ENCODE results near the gene SLC6A11. TPM values are rescaled to one million over a fixed set of nuclear protein-coding genes. Genes with fewer than 3 reads are reported as not detected.

SLC6A11 gene
- total RNA-seq, 1 experiment from 2014 or later, result not detected

DNA sequence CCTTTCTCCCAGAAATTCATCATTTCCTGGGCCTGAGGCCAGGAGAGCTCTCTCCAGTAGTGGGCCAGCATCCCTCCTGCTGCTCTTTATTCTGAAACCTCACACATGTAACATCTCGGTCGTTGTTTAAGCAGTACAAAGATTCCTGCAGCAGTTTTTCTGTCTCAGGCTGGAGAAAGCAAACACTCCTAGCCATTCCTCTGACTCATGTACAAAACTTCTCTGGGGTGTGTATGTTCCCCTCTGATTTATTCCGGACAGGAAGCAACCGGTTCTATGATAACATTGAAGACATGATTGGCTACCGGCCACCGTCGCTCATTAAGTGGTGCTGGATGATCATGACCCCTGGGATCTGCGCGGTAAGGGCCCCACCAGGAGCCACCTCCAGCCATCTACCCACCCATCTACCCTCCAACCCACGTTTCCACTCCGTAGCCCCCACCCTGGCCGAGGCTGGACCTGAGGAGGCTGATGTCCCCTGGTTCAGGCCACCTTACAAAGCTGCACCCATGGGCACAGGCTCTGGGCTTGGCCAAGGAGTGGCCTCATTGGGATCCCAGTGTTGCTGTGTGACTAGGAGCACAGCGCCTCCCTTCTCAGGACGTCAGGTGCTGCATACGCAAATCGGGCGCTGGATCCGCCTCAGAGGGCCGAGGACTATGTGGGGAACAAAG, 117.9 kb downstream of the SLC6A11 start:
- CTCF ChIA-PET, result no interaction called here
- H3K27ac Mint-ChIP-seq (ENCODE audit: unreplicated experiment), result no peak overlapping the region

DNA sequence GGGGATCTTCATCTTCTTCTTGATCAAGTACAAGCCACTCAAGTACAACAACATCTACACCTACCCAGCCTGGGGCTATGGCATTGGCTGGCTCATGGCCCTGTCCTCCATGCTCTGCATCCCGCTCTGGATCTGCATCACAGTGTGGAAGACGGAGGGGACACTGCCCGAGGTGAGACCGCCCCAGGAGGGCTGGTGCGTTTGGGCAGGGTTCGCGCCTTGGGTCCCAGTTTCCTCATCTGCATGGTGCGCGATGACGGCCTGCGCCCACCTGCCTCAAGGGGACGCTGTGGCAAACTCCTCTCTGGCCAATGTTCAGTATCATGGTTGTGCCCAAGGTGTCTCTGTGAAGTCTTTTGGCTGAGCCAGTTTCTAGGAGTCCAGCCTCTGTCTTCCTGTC, 119.0 kb downstream of the SLC6A11 start:
- no peak for DNase-seq
- no TSS peak for BruUV-seq (replicated peaks)
- CTCF ChIA-PET, result no interaction called here
- no peak overlapping the region for H3K27ac Mint-ChIP-seq (ENCODE audit: unreplicated experiment)
- intact Hi-C loops (cut with micrococcal nuclease; ENCODE audit: unreplicated experiment), result no loop called here
- H3K27me3 Mint-ChIP-seq (ENCODE audit: unreplicated experiment), result peaks cover 78% of the 10 kb centered on the region
- no peak overlapping the region for H3K4me3 Mint-ChIP-seq (ENCODE audit: low read depth, unreplicated experiment)
- H3K36me3 Mint-ChIP-seq (ENCODE audit: insufficient read depth, unreplicated experiment), result no peaks in the 10 kb centered on the region
- TF ChIP-seq, protein P1, sequence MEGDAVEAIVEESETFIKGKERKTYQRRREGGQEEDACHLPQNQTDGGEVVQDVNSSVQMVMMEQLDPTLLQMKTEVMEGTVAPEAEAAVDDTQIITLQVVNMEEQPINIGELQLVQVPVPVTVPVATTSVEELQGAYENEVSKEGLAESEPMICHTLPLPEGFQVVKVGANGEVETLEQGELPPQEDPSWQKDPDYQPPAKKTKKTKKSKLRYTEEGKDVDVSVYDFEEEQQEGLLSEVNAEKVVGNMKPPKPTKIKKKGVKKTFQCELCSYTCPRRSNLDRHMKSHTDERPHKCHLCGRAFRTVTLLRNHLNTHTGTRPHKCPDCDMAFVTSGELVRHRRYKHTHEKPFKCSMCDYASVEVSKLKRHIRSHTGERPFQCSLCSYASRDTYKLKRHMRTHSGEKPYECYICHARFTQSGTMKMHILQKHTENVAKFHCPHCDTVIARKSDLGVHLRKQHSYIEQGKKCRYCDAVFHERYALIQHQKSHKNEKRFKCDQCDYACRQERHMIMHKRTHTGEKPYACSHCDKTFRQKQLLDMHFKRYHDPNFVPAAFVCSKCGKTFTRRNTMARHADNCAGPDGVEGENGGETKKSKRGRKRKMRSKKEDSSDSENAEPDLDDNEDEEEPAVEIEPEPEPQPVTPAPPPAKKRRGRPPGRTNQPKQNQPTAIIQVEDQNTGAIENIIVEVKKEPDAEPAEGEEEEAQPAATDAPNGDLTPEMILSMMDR (IDR thresholded peaks at IDR 0.05; ENCODE audit: unreplicated experiment), result no peak
- H3K9me3 Mint-ChIP-seq (ENCODE audit: low read depth, unreplicated experiment), result no peaks in the 10 kb centered on the region
- no peaks in the 10 kb centered on the region for H3K4me1 Mint-ChIP-seq (ENCODE audit: low read depth, unreplicated experiment)

More for the DNA sequence above, 117.9 kb downstream of the SLC6A11 start:
- DNase-seq, result no peak
- no peaks in the 10 kb centered on the region for H3K36me3 Mint-ChIP-seq (ENCODE audit: insufficient read depth, unreplicated experiment)
- H3K4me3 Mint-ChIP-seq (ENCODE audit: low read depth, unreplicated experiment), result no peak overlapping the region
- TF ChIP-seq, protein P1 (IDR thresholded peaks at IDR 0.05; ENCODE audit: unreplicated experiment), result no peak
- BruUV-seq (replicated peaks), result no TSS peak
- no peaks in the 10 kb centered on the region for H3K9me3 Mint-ChIP-seq (ENCODE audit: low read depth, unreplicated experiment)
- peaks cover 78% of the 10 kb centered on the region for H3K27me3 Mint-ChIP-seq (ENCODE audit: unreplicated experiment)
- H3K4me1 Mint-ChIP-seq (ENCODE audit: low read depth, unreplicated experiment), result no peaks in the 10 kb centered on the region
- intact Hi-C loops (cut with micrococcal nuclease; ENCODE audit: unreplicated experiment), result no loop called here

GRCh38 chr3:10935846-10936631, 120.0 kb downstream of the SLC6A11 start:
- H3K4me3 Mint-ChIP-seq (ENCODE audit: low read depth, unreplicated experiment), result no peak overlapping the region
- intact Hi-C loops (cut with micrococcal nuclease; ENCODE audit: unreplicated experiment), result no loop called here
- TF ChIP-seq, protein P1 (IDR thresholded peaks at IDR 0.05; ENCODE audit: unreplicated experiment), result no peak
- peaks cover 75% of the 10 kb centered on the region for H3K27me3 Mint-ChIP-seq (ENCODE audit: unreplicated experiment)
- BruUV-seq (replicated peaks), result no TSS peak
- no peaks in the 10 kb centered on the region for H3K4me1 Mint-ChIP-seq (ENCODE audit: low read depth, unreplicated experiment)
- CTCF ChIA-PET, result no interaction called here
- no peaks in the 10 kb centered on the region for H3K9me3 Mint-ChIP-seq (ENCODE audit: low read depth, unreplicated experiment)
- no peak overlapping the region for H3K27ac Mint-ChIP-seq (ENCODE audit: unreplicated experiment)
- no peak for DNase-seq
- H3K36me3 Mint-ChIP-seq (ENCODE audit: insufficient read depth, unreplicated experiment), result no peaks in the 10 kb centered on the region

GRCh38 chr3:10936686-10937085, 120.7 kb downstream of the SLC6A11 start:
- H3K9me3 Mint-ChIP-seq (ENCODE audit: low read depth, unreplicated experiment), result no peaks in the 10 kb centered on the region
- TF ChIP-seq, protein P1 (IDR thresholded peaks at IDR 0.05; ENCODE audit: unreplicated experiment), result no peak
- no peak overlapping the region for H3K4me3 Mint-ChIP-seq (ENCODE audit: low read depth, unreplicated experiment)
- intact Hi-C loops (cut with micrococcal nuclease; ENCODE audit: unreplicated experiment), result no loop called here
- CTCF ChIA-PET, result no interaction called here
- DNase-seq, result no peak
- BruUV-seq (replicated peaks), result no TSS peak
- H3K4me1 Mint-ChIP-seq (ENCODE audit: low read depth, unreplicated experiment), result no peaks in the 10 kb centered on the region
- H3K36me3 Mint-ChIP-seq (ENCODE audit: insufficient read depth, unreplicated experiment), result no peaks in the 10 kb centered on the region
- peaks cover 72% of the 10 kb centered on the region for H3K27me3 Mint-ChIP-seq (ENCODE audit: unreplicated experiment)
- H3K27ac Mint-ChIP-seq (ENCODE audit: unreplicated experiment), result no peak overlapping the region

Data from Calu3 (cell line).